Measurements from ENCODE around the gene SRL.

Gene SRL

DNA sequence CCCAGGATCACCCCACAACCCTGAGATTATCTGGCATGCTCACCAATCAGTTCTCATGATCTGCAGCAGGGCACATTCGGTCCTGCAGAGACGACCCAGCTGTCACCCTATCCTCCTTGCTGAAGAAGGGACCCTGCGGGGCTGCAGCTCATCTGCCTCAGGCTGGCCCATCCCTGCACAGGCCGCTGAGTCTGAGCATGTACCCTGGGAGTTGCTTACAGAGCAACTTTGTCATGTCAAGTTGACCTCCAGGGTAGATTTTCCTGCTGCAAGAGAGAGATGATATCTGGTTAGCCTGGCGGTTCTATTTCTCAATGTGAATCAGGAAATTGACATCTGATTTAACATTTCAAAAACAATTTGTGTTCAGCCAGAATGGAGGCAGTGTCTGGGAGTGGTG lies 89.6 kb downstream of the SRL start:
- Histone ChIP-seq H3K9me2 (replicated peaks; ENCODE audit: low read depth, low read length) (no peaks in the 10 kb centered on the region), H3K4me2 (ENCODE audit: low read depth, low read length, poor library complexity, severe bottlenecking) (no peak overlapping the region), H3K9ac (ENCODE audit: low read depth, low read length, poor library complexity, severe bottlenecking) (no peak overlapping the region), H3K27me3 (ENCODE audit: insufficient read depth, low read length, poor library complexity, severe bottlenecking) (no peaks in the 10 kb centered on the region), H4K20me1 (ENCODE audit: insufficient read depth, low read length, poor library complexity, severe bottlenecking) (no peaks in the 10 kb centered on the region), H3K79me2 (ENCODE audit: insufficient read depth, low read length) (no peaks in the 10 kb centered on the region), H3K36me3 (ENCODE audit: insufficient read depth, low read length) (no peaks in the 10 kb centered on the region), H3K4me3 (ENCODE audit: low read length, poor library complexity, severe bottlenecking) (no peak overlapping the region), H2AFZ (ENCODE audit: low read length) (no peak overlapping the region), H3K9me3 (ENCODE audit: insufficient read depth, low read depth, low read length) (no peaks in the 10 kb centered on the region), H3F3A (ENCODE audit: low read depth) (no peaks in the 10 kb centered on the region), H3K4me1 (ENCODE audit: insufficient read depth, low read length, poor library complexity, severe bottlenecking) (no peaks in the 10 kb centered on the region)
- no peak for TF ChIP-seq EZH2phosphoT487 (IDR thresholded peaks at IDR 0.05; ENCODE audit: borderline replicate concordance)
- TF ChIP-seq, protein P1, sequence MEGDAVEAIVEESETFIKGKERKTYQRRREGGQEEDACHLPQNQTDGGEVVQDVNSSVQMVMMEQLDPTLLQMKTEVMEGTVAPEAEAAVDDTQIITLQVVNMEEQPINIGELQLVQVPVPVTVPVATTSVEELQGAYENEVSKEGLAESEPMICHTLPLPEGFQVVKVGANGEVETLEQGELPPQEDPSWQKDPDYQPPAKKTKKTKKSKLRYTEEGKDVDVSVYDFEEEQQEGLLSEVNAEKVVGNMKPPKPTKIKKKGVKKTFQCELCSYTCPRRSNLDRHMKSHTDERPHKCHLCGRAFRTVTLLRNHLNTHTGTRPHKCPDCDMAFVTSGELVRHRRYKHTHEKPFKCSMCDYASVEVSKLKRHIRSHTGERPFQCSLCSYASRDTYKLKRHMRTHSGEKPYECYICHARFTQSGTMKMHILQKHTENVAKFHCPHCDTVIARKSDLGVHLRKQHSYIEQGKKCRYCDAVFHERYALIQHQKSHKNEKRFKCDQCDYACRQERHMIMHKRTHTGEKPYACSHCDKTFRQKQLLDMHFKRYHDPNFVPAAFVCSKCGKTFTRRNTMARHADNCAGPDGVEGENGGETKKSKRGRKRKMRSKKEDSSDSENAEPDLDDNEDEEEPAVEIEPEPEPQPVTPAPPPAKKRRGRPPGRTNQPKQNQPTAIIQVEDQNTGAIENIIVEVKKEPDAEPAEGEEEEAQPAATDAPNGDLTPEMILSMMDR (conservative IDR thresholded peaks at IDR 0.05; ENCODE audit: low read length), result no peak

DNA sequence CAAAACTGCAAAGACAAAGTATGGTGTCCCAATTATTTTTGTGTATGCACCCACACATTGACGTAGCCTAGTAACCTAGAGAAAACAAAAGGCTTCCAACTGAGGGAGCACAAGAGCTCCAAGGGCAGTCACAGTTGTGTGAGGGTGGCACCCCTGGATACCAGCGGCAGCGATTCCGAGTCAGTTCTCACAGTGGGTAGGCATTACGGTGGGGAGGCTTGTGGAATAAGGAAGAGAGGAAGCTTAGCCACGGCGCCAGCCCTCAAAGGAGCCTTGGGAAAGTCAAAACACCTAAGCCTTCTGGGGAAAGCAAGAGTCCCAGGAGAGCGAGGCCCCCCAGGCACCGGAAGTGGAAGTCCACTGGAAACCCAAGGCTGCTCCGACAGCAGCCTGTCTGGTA lies 94.6 kb downstream of the SRL start:
- no peaks in the 10 kb centered on the region for H3K36me3 ChIP-seq (ENCODE audit: insufficient read depth, low read length)

DNA sequence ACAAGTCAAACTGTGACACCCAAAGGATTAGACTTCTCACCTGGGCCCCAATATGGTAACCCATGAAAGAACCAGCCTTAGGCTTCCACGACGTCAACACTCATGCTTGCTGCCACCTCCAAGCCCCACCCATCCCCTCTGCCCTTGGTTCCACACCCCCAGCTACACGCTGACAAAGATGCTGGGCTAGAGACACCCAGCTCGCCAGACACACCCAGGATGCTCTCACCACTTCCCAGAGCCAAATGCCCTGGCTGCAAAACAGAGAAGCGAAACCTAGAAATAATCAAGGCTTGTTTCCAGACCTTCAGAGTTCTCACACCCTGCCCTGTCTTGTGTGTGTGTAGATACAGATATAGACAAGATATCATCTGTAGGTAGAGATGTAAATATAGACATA lies 99.6 kb downstream of the SRL start:
- Histone ChIP-seq H3K4me1 (ENCODE audit: insufficient read depth, low read length, poor library complexity, severe bottlenecking) (no peaks in the 10 kb centered on the region), H4K20me1 (ENCODE audit: insufficient read depth, low read length, poor library complexity, severe bottlenecking) (no peaks in the 10 kb centered on the region), H3K27me3 (ENCODE audit: insufficient read depth, low read length, poor library complexity, severe bottlenecking) (no peaks in the 10 kb centered on the region), H3K79me2 (ENCODE audit: insufficient read depth, low read length) (no peaks in the 10 kb centered on the region), H3K9ac (ENCODE audit: low read depth, low read length, poor library complexity, severe bottlenecking) (no peak overlapping the region), H3K36me3 (ENCODE audit: insufficient read depth, low read length) (no peaks in the 10 kb centered on the region), H3K9me3 (ENCODE audit: insufficient read depth, low read depth, low read length) (no peaks in the 10 kb centered on the region), H3K4me3 (ENCODE audit: low read length, poor library complexity, severe bottlenecking) (no peak overlapping the region), H3K9me2 (replicated peaks; ENCODE audit: low read depth, low read length) (no peaks in the 10 kb centered on the region), H3F3A (ENCODE audit: low read depth) (no peaks in the 10 kb centered on the region), H2AFZ (ENCODE audit: low read length) (no peak overlapping the region), H3K4me2 (ENCODE audit: low read depth, low read length, poor library complexity, severe bottlenecking) (no peak overlapping the region)
- no peak for TF ChIP-seq EZH2phosphoT487 (IDR thresholded peaks at IDR 0.05; ENCODE audit: borderline replicate concordance)
- TF ChIP-seq, protein P1 (conservative IDR thresholded peaks at IDR 0.05; ENCODE audit: low read length), result no peak

More for the DNA sequence above, 94.6 kb downstream of the SRL start:
- no peaks in the 10 kb centered on the region for H3F3A ChIP-seq (ENCODE audit: low read depth)
- H3K9ac ChIP-seq (ENCODE audit: low read depth, low read length, poor library complexity, severe bottlenecking), result no peak overlapping the region
- H3K9me3 ChIP-seq (ENCODE audit: insufficient read depth, low read depth, low read length), result no peaks in the 10 kb centered on the region
- no peaks in the 10 kb centered on the region for H3K4me1 ChIP-seq (ENCODE audit: insufficient read depth, low read length, poor library complexity, severe bottlenecking)
- TF ChIP-seq, protein P1 (conservative IDR thresholded peaks at IDR 0.05; ENCODE audit: low read length), result no peak
- no peak for TF ChIP-seq EZH2phosphoT487 (IDR thresholded peaks at IDR 0.05; ENCODE audit: borderline replicate concordance)
- no peak overlapping the region for H3K4me2 ChIP-seq (ENCODE audit: low read depth, low read length, poor library complexity, severe bottlenecking)
- no peaks in the 10 kb centered on the region for H3K9me2 ChIP-seq (replicated peaks; ENCODE audit: low read depth, low read length)
- H2AFZ ChIP-seq (ENCODE audit: low read length), result no peak overlapping the region
- H3K79me2 ChIP-seq (ENCODE audit: insufficient read depth, low read length), result no peaks in the 10 kb centered on the region
- no peaks in the 10 kb centered on the region for H3K27me3 ChIP-seq (ENCODE audit: insufficient read depth, low read length, poor library complexity, severe bottlenecking)
- no peak overlapping the region for H3K4me3 ChIP-seq (ENCODE audit: low read length, poor library complexity, severe bottlenecking)
- H4K20me1 ChIP-seq (ENCODE audit: insufficient read depth, low read length, poor library complexity, severe bottlenecking), result no peaks in the 10 kb centered on the region
